Measurements from ENCODE around the gene TRIM2.
"Not testable (repeated sequence)": the region's sequence is repeated elsewhere in the genome, so short reads cannot be mapped to it uniquely, and the experiment has no call there.

The TRIM2 gene

GRCh38 chr4:153204247-153204671 lies at the start of gene TRIM2:
Gene TRIM2 (plus strand): TSS chr4:153204443. CDS start chr4:153204531, 88 bp downstream.
- peak; percentile 88 for DNase-seq

- no peak for DNase-seq
Observed at GRCh38 chr4:153155686-153156085, 48.6 kb upstream of the TRIM2 start.

- DNase-seq = no peak
Observed at GRCh38 chr4:153156263-153156662, 48.0 kb upstream of the TRIM2 start.

- no peak for DNase-seq
Observed at GRCh38 chr4:153156721-153157120, 47.5 kb upstream of the TRIM2 start.

GRCh38 chr4:153159016-153159415 lies 45.2 kb upstream of the TRIM2 start:
- no peak for DNase-seq

- DNase-seq = no peak
Observed at GRCh38 chr4:153159728-153160221, 44.5 kb upstream of the TRIM2 start.

- DNase-seq = no peak
Observed at GRCh38 chr4:153160821-153161220, 43.4 kb upstream of the TRIM2 start.

- no peak for DNase-seq
Observed at GRCh38 chr4:153161226-153161963, 42.8 kb upstream of the TRIM2 start.

GRCh38 chr4:153165236-153165635 lies 39.0 kb upstream of the TRIM2 start:
- DNase-seq = not testable (repeated sequence)

- DNase-seq = no peak
Observed at GRCh38 chr4:153166716-153167501, 37.3 kb upstream of the TRIM2 start.

GRCh38 chr4:153169776-153170175 lies 34.5 kb upstream of the TRIM2 start:
- DNase-seq = no peak

- no peak for DNase-seq
Observed at GRCh38 chr4:153170407-153170806, 33.8 kb upstream of the TRIM2 start.

GRCh38 chr4:153174821-153175567 lies 29.2 kb upstream of the TRIM2 start:
- no peak for DNase-seq

- DNase-seq = no peak
Observed at GRCh38 chr4:153176938-153177337, 27.3 kb upstream of the TRIM2 start.

- no peak for DNase-seq
Observed at GRCh38 chr4:153177841-153178240, 26.4 kb upstream of the TRIM2 start.

GRCh38 chr4:153179100-153179499 lies 25.1 kb upstream of the TRIM2 start:
- DNase-seq = no peak

- DNase-seq = no peak
Observed at GRCh38 chr4:153181293-153181692, 22.9 kb upstream of the TRIM2 start.

- DNase-seq = no peak
Observed at GRCh38 chr4:153181700-153182099, 22.5 kb upstream of the TRIM2 start.

GRCh38 chr4:153183146-153183545 lies 21.1 kb upstream of the TRIM2 start:
- DNase-seq = no peak

- DNase-seq = no peak
Observed at GRCh38 chr4:153185331-153185852, 18.9 kb upstream of the TRIM2 start.

- DNase-seq = no peak
Observed at GRCh38 chr4:153186046-153186728, 18.1 kb upstream of the TRIM2 start.

All from femur (tissue), 1 donor.